CD4-positive, alpha-beta T cell (primary cell): ENCODE results near the gene DEFB132. TPM values are rescaled to one million over a fixed set of nuclear protein-coding genes. Genes with fewer than 3 reads are reported as not detected.

Experiments
- ATAC-seq: fragments of 200-7000 bp; cut with Tn5 transposase; one replicate; pipeline ENCODE4 v1.10.0; 2022; ENCODE audit warnings: mild to moderate bottlenecking; ENCODE audit not compliant: poor library complexity
- CTCF ChIA-PET: fragments of 350-600 bp; sonication (Branson Sonifier 250); formaldehyde crosslinking; loops from one replicate; lab custom pipeline; 2021; ENCODE audit warnings: antibody characterized with exemption, inconsistent platforms; lab: Charles Lee
- POLR2A ChIA-PET: fragments of 350-600 bp; sonication (Branson Sonifier 250); formaldehyde crosslinking; loops from one replicate; lab custom pipeline; 2021; ENCODE audit warnings: antibody characterized with exemption, inconsistent platforms; lab: Charles Lee
- DNase-seq, 14 experiments: peaks; one replicate each; pipeline ENCODE4 v3.0.0-alpha.2; 2013 to 2020; ENCODE audit warnings: mixed read lengths in 2 of 14
- H3K27ac ChIP-seq, 2 donors: one replicate each; pipeline versions ENCODE4 v1.5.1 to v1.7.0; 2013; ENCODE audit warnings: low read length in 2 of 2, low read depth in 1 of 2, mild to moderate bottlenecking in 1 of 2
- H3K27me3 ChIP-seq, 2 experiments: 1 replicate in 1 of 2; 2 replicates in 1 of 2; pipeline versions ENCODE4 v1.6.1 to v1.7.0; 2013; ENCODE audit warnings: low read length in 2 of 2, control low read depth in 1 of 2, mild to moderate bottlenecking in 1 of 2, moderate library complexity in 1 of 2; ENCODE audit not compliant: insufficient read depth in 2 of 2, control insufficient read depth in 1 of 2
- H3K36me3 ChIP-seq: one replicate; pipeline ENCODE4 v1.6.1; 2013; ENCODE audit warnings: low read length, control low read depth; ENCODE audit not compliant: insufficient read depth
- H3K4me1 ChIP-seq: one replicate; pipeline ENCODE4 v1.6.1; 2013; ENCODE audit warnings: low read length, control low read depth; ENCODE audit not compliant: insufficient read depth
- H3K4me3 ChIP-seq: one replicate; pipeline ENCODE4 v1.5.1; 2013; ENCODE audit warnings: mild to moderate bottlenecking, low read length, moderate library complexity
- H3K9me3 ChIP-seq, 2 experiments: 1 replicate in 1 of 2; 2 replicates in 1 of 2; pipeline versions ENCODE4 v1.6.1 to v1.7.0; 2013; ENCODE audit warnings: low read length in 2 of 2, mild to moderate bottlenecking in 2 of 2, control low read depth in 1 of 2, moderate library complexity in 1 of 2; ENCODE audit not compliant: control insufficient read depth in 1 of 2, insufficient read depth in 1 of 2
- H3K27ac Mint-ChIP-seq: one replicate; pipeline ENCODE4 v1.8.0; 2020; ENCODE audit warnings: mixed read lengths
- H3K27me3 Mint-ChIP-seq: one replicate; pipeline ENCODE4 v1.8.0; 2021; ENCODE audit warnings: mixed read lengths
- H3K36me3 Mint-ChIP-seq: one replicate; pipeline ENCODE4 v1.8.0; 2021; ENCODE audit warnings: low read depth, mixed read lengths
- H3K4me1 Mint-ChIP-seq: one replicate; pipeline ENCODE4 v1.8.0; 2021; ENCODE audit warnings: low read depth, mixed read lengths
- H3K4me3 Mint-ChIP-seq: one replicate; pipeline ENCODE4 v1.8.0; 2020; ENCODE audit warnings: mild to moderate bottlenecking, mixed read lengths
- H3K9me3 Mint-ChIP-seq: one replicate; pipeline ENCODE4 v1.8.0; 2020; ENCODE audit warnings: mixed read lengths
- CTCF ChIP-seq: fragments of 200-600 bp; IDR thresholded peaks from one replicate; pipeline ENCODE4 v1.8.0; 2022; ENCODE audit warnings: antibody characterized with exemption, mild to moderate bottlenecking
- intact Hi-C, 2 experiments: fragments of 100-400 bp; cut with DNase I in 1 of 2; cut with micrococcal nuclease in 1 of 2; formaldehyde crosslinking; loops; one replicate each; pipeline versions ENCODE4 v1.15.1 to v1.9.0; 2023 to 2025; cut with DNase I, micrococcal nuclease
- total RNA-seq, 174 experiments: library from RNA in 2 of 174; stranded (reverse) in 2 of 174; gene quantifications; one replicate each; pipeline ENCODE4 v1.2.3 and lab custom pipeline; 2021 to 2026

The DEFB132 gene
- total RNA-seq, 2 experiments from 2014 or later = not detected

GRCh38 chr20:286508-286907, 29.0 kb downstream of the DEFB132 start:
- Histone ChIP-seq H3K36me3 (no peaks in the 10 kb centered on the region), H3K27me3 (no peaks in the 10 kb centered on the region), H3K27ac (no peak overlapping the region), H3K9me3 (no peaks in the 10 kb centered on the region), H3K4me3 (no peak overlapping the region), H3K4me1 (peaks cover 16% of the 10 kb centered on the region)
- ChIA-PET POLR2A (no interaction called here), CTCF (no interaction called here)
- peaks cover 6% of the 10 kb centered on the region for H3K4me1 Mint-ChIP-seq
- no peak overlapping the region for H3K27ac Mint-ChIP-seq
- intact Hi-C loops = no loop called here
- DNase-seq (no peak), ATAC-seq (no peak)
- no peaks in the 10 kb centered on the region for H3K27me3 Mint-ChIP-seq
- no peaks in the 10 kb centered on the region for H3K9me3 Mint-ChIP-seq
- TF ChIP-seq CTCF = no peak
- no peaks in the 10 kb centered on the region for H3K36me3 Mint-ChIP-seq
- no peak overlapping the region for H3K4me3 Mint-ChIP-seq

GRCh38 chr20:288956-289692, 31.6 kb downstream of the DEFB132 start:
- Mint-ChIP-seq H3K4me3 (peak overlapping the region; percentile 60), H3K36me3 (no peaks in the 10 kb centered on the region), H3K27ac (no peak overlapping the region), H3K27me3 (no peaks in the 10 kb centered on the region), H3K4me1 (peaks cover 6% of the 10 kb centered on the region), H3K9me3 (no peaks in the 10 kb centered on the region)
- intact Hi-C loops = no loop called here
- DNase-seq (no peak), ATAC-seq (no peak)
- POLR2A ChIA-PET = no interaction called here
- H3K27ac ChIP-seq = no peak overlapping the region
- no peak overlapping the region for H3K4me3 ChIP-seq
- no peak for TF ChIP-seq CTCF
- no peaks in the 10 kb centered on the region for H3K36me3 ChIP-seq
- H3K27me3 ChIP-seq = no peaks in the 10 kb centered on the region
- no peaks in the 10 kb centered on the region for H3K9me3 ChIP-seq
- CTCF ChIA-PET = no interaction called here
- peaks cover 21% of the 10 kb centered on the region for H3K4me1 ChIP-seq

- H3K36me3 ChIP-seq = no peaks in the 10 kb centered on the region
- TF ChIP-seq CTCF = no peak
- intact Hi-C loops = loop anchor here in 1 of 2 experiments (1.0 kb wide), 1 partner anchor 41 kb away; no protein-coding TSS in a partner anchor
- peak overlapping the region; percentile 58 for H3K4me3 ChIP-seq
- Mint-ChIP-seq H3K4me1 (peaks cover 6% of the 10 kb centered on the region), H3K27ac (no peak overlapping the region), H3K9me3 (no peaks in the 10 kb centered on the region), H3K27me3 (no peaks in the 10 kb centered on the region), H3K4me3 (no peak overlapping the region), H3K36me3 (no peaks in the 10 kb centered on the region)
- no peaks in the 10 kb centered on the region for H3K27me3 ChIP-seq
- POLR2A ChIA-PET = no interaction called here
- no peak for ATAC-seq
- no peak for DNase-seq
- H3K27ac ChIP-seq = no peak overlapping the region
- CTCF ChIA-PET = no interaction called here
- no peaks in the 10 kb centered on the region for H3K9me3 ChIP-seq
- H3K4me1 ChIP-seq = peaks cover 21% of the 10 kb centered on the region
Measured at GRCh38 chr20:289693-290083, 32.2 kb downstream of the DEFB132 start.
